Mammary epithelial cell (primary cell): ENCODE data around the gene STX12.
"Not testable (repeated sequence)": the region's sequence is repeated elsewhere in the genome, so short reads cannot be mapped to it uniquely, and the experiment has no call there.

Experiments
- CTCF ChIP-seq, 2 donors: IDR thresholded peaks in 1 of 2; conservative IDR thresholded peaks in 1 of 2; 2 replicates each; pipeline ENCODE4 v1.5.1; 2011 to 2012; ENCODE audit warnings: inconsistent platforms in 2 of 2, low read length in 2 of 2, mild to moderate bottlenecking in 2 of 2, control low read depth in 1 of 2, low read depth in 1 of 2; ENCODE audit not compliant: insufficient read depth in 1 of 2; ENCODE audit errors: extremely low read depth in 1 of 2
- EZH2 ChIP-seq: IDR thresholded peaks from 2 replicates; pipeline ENCODE4 v1.6.1; 2012; ENCODE audit warnings: low read length, inconsistent platforms, borderline replicate concordance

GRCh38 chr1:27790270-27790669 lies 17.3 kb downstream of the STX12 start:
- TF ChIP-seq CTCF (conservative IDR thresholded peaks at IDR 0.05 in 1 of 2, IDR thresholded peaks at IDR 0.05 in 1 of 2; ENCODE audit: extremely low read depth in 1 of 2, insufficient read depth in 1 of 2, low read depth in 1 of 2, low read length in 2 of 2); EZH2: not testable (repeated sequence)
